ENCODE results near the gene OXSR1.

DNA sequence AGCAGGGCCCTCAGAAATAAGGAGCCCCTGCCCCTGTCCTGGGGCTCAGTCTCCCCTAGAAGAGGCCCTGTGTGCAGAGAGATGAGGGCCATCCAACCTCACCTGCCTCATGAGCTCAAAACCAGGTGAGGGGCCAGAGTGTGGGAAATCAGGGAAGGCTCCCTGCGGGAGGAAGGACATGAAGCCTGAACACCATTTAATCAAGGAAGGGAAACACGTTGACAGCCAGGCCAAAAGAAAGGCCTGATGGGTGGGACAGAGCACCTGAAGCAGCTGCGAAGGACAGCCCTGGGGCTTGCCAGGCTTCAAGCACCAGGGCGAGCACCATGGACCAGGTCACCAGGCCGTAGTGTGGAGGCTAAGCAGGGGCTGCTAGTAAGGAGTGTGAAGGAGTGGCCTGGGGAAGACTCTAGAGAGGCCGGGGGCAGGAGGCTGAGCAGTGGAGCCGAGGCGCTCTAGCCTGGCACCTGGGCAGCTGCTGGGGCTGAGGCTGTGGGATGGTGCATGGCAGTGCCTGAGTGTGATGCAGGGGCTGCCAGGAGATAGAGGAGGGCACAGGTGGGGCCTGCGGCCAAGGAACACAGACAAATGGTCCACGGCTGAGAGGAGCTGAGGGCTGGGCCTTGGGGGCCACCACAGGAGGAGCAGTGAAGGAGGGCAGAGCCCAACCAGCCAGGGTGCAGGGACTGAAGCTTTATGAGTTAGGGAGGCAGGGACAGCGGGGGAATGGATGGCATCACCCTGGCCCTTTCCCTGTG, 44.5 kb upstream of the OXSR1 start:
- TF ChIP-seq CTCF (IDR thresholded peaks at IDR 0.05; ENCODE audit: low read depth, low read length) (no peak), EZH2phosphoT487 (IDR thresholded peaks at IDR 0.05; ENCODE audit: low read depth) (no peak)
